MCF 10A (cell line): Measurements from ENCODE around the gene SLC51B. TPM values are rescaled to one million over a fixed set of nuclear protein-coding genes. Genes with fewer than 3 reads are reported as not detected.

Experiments used
- BruUV-seq: library from RNA; stranded (reverse); fragments of 400-500 nt; replicated peaks from 2 replicates; lab custom pipeline; 2021; lab: Mats Ljungman, UMichigan
- CTCF ChIA-PET: fragments of 300-600 bp; sonication (Branson Sonifier 250); formaldehyde crosslinking; extraction: SDS; loops from one replicate; lab custom pipeline; 2021; ENCODE audit warnings: antibody characterized with exemption, inconsistent platforms; lab: Yijun Ruan, JAX
- POLR2A ChIA-PET: fragments of 300-600, 350-650 bp; sonication (Branson Sonifier 250); formaldehyde crosslinking; extraction: SDS; loops from one replicate; lab custom pipeline; 2020; ENCODE audit warnings: antibody characterized with exemption, inconsistent platforms; lab: Yijun Ruan, JAX
- DNase-seq: peaks from one replicate; pipeline ENCODE4 v3.0.0-alpha.2; 2018; ENCODE audit not compliant: unreplicated experiment
- H3K27ac Mint-ChIP-seq: one replicate; pipeline ENCODE4 v1.8.0; 2022; ENCODE audit warnings: mild to moderate bottlenecking, low read depth, mixed read lengths; ENCODE audit not compliant: unreplicated experiment
- H3K27me3 Mint-ChIP-seq: one replicate; pipeline ENCODE4 v1.8.0; 2022; ENCODE audit warnings: mixed read lengths; ENCODE audit not compliant: insufficient read depth, unreplicated experiment
- H3K36me3 Mint-ChIP-seq: one replicate; pipeline ENCODE4 v1.8.0; 2022; ENCODE audit warnings: mild to moderate bottlenecking, moderate library complexity, mixed read lengths; ENCODE audit not compliant: insufficient read depth, unreplicated experiment
- H3K4me1 Mint-ChIP-seq: one replicate; pipeline ENCODE4 v1.8.0; 2022; ENCODE audit warnings: mixed read lengths; ENCODE audit not compliant: insufficient read depth, unreplicated experiment
- H3K4me3 Mint-ChIP-seq: one replicate; pipeline ENCODE4 v1.8.0; 2022; ENCODE audit warnings: mild to moderate bottlenecking, moderate library complexity, mixed read lengths; ENCODE audit not compliant: unreplicated experiment
- H3K9me3 Mint-ChIP-seq: one replicate; pipeline ENCODE4 v1.8.0; 2022; ENCODE audit warnings: mixed read lengths; ENCODE audit not compliant: unreplicated experiment
- intact Hi-C: fragments of 100-400 bp; cut with micrococcal nuclease; formaldehyde crosslinking; loops from 2 replicates; pipeline ENCODE4 v1.14.1; 2022
- total RNA-seq: library from RNA; stranded (reverse); gene quantifications from 2 replicates; pipeline ENCODE4 v1.2.3, GENCODE V29; 2022
- TF ChIP-seq, protein P1 (sequence below): fragments of 200-600 bp; IDR thresholded peaks from one replicate; pipeline ENCODE4 v1.8.0; 2022; ENCODE audit warnings: antibody characterized with exemption, mild to moderate bottlenecking; ENCODE audit not compliant: unreplicated experiment

SLC51B gene
- total RNA-seq, 1 experiment from 2014 or later = not detected

DNA sequence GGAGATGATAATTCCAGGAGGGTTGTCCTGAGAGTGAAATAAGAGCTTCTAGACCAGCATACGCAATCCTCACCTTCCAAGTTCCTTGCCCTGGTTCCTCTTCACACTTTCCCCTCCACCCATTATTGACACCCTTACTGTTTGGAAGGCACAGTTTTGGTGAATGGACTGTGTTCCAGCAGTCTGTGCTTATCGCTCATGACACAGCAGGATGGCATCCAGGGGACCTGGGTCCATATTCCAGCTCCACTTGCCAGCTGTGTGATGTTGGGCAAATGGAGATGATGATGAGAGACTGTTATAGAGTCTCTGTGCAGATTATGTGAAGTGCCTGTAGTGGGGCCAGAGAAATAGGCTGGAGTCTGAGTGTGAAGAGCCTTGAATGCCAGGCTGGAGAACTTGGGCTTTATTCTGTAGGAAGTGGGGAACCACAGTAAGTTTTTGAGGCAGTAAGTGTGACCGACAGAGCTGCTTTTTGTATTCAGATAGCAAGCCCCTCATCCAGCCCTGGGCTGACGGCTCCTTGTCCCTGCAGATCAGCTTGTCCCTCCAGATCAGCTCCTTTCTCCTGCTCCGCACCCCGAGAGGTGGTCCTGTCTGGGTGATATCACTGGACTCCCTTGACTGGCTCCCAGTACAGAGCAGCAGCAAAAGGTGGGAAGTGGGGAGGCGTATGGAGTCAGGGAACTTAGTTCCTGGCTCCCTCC, 39.5 kb downstream of the SLC51B start:
- Mint-ChIP-seq H3K36me3 (no peaks in the 10 kb centered on the region), H3K27ac (no peak overlapping the region)

GRCh38 chr15:65085207-65085753, 40.1 kb downstream of the SLC51B start:
- Mint-ChIP-seq H3K27ac (no peak overlapping the region), H3K4me1 (peaks cover 7% of the 10 kb centered on the region), H3K9me3 (no peaks in the 10 kb centered on the region), H3K27me3 (peaks cover 38% of the 10 kb centered on the region), H3K36me3 (no peaks in the 10 kb centered on the region), H3K4me3 (no peak overlapping the region)
- BruUV-seq = no TSS peak
- intact Hi-C loops = no loop called here
- ChIA-PET POLR2A (no interaction called here), CTCF (interaction anchor here (0.6 to 4.0 kb wide), 8 partner anchors 16 to 396 kb away, joined by 3 to 22 read pairs (median 3); partner anchors contain the start of gene RASL12)
- no peak for DNase-seq
- TF ChIP-seq, protein P1, sequence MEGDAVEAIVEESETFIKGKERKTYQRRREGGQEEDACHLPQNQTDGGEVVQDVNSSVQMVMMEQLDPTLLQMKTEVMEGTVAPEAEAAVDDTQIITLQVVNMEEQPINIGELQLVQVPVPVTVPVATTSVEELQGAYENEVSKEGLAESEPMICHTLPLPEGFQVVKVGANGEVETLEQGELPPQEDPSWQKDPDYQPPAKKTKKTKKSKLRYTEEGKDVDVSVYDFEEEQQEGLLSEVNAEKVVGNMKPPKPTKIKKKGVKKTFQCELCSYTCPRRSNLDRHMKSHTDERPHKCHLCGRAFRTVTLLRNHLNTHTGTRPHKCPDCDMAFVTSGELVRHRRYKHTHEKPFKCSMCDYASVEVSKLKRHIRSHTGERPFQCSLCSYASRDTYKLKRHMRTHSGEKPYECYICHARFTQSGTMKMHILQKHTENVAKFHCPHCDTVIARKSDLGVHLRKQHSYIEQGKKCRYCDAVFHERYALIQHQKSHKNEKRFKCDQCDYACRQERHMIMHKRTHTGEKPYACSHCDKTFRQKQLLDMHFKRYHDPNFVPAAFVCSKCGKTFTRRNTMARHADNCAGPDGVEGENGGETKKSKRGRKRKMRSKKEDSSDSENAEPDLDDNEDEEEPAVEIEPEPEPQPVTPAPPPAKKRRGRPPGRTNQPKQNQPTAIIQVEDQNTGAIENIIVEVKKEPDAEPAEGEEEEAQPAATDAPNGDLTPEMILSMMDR = no peak

More for the DNA sequence above, 39.5 kb downstream of the SLC51B start:
- CTCF ChIA-PET = interaction anchor here (0.5 to 4.0 kb wide), 10 partner anchors 16 to 397 kb away, joined by 3 to 22 read pairs (median 3); partner anchors contain the start of gene RASL12
- intact Hi-C loops = no loop called here
- no peak for DNase-seq
- H3K4me1 Mint-ChIP-seq = peaks cover 7% of the 10 kb centered on the region
- TF ChIP-seq, protein P1 = no peak
- H3K27me3 Mint-ChIP-seq = peaks cover 38% of the 10 kb centered on the region
- BruUV-seq = no TSS peak
- H3K4me3 Mint-ChIP-seq = no peak overlapping the region
- no peaks in the 10 kb centered on the region for H3K9me3 Mint-ChIP-seq
- POLR2A ChIA-PET = interaction anchor here (0.9 kb wide), 1 partner anchor 14 kb away, joined by 3 read pairs; no protein-coding TSS in a partner anchor

GRCh38 chr15:65085990-65086679, 40.9 kb downstream of the SLC51B start:
- Mint-ChIP-seq H3K4me1 (peaks cover 7% of the 10 kb centered on the region), H3K4me3 (no peak overlapping the region), H3K9me3 (no peaks in the 10 kb centered on the region), H3K27me3 (peaks cover 38% of the 10 kb centered on the region), H3K36me3 (no peaks in the 10 kb centered on the region), H3K27ac (no peak overlapping the region)
- TF ChIP-seq, protein P1 = peak; percentile 51
- intact Hi-C loops = no loop called here
- peak; percentile 66 for DNase-seq
- POLR2A ChIA-PET = no interaction called here
- BruUV-seq = no TSS peak
- CTCF ChIA-PET = interaction anchor here (0.5 to 4.0 kb wide), 5 partner anchors 14 to 122 kb away, joined by 3 to 22 read pairs (median 5); no protein-coding TSS in a partner anchor

- BruUV-seq = no TSS peak
- H3K36me3 Mint-ChIP-seq = no peaks in the 10 kb centered on the region
- TF ChIP-seq, protein P1 = no peak
- no peaks in the 10 kb centered on the region for H3K9me3 Mint-ChIP-seq
- peaks cover 7% of the 10 kb centered on the region for H3K4me1 Mint-ChIP-seq
- ChIA-PET CTCF (interaction anchor here (0.5 to 4.0 kb wide), 7 partner anchors 14 to 375 kb away, joined by 3 to 22 read pairs (median 4); no protein-coding TSS in a partner anchor), POLR2A (interaction anchor here (0.6 kb wide), 1 partner anchor 246 kb away, joined by 3 read pairs; no protein-coding TSS in a partner anchor)
- DNase-seq = no peak
- H3K4me3 Mint-ChIP-seq = no peak overlapping the region
- H3K27ac Mint-ChIP-seq = no peak overlapping the region
- peaks cover 38% of the 10 kb centered on the region for H3K27me3 Mint-ChIP-seq
- intact Hi-C loops = no loop called here
Measured at GRCh38 chr15:65086680-65087111, 41.5 kb downstream of the SLC51B start.
